H9 (cell line): ENCODE data around the gene HIPK4. TPM values are rescaled to one million over a fixed set of nuclear protein-coding genes. Genes with fewer than 3 reads are reported as not detected.
"Not testable (repeated sequence)": the region's sequence is repeated elsewhere in the genome, so short reads cannot be mapped to it uniquely, and the experiment has no call there.

Experiments
- DNase-seq: peaks from one replicate; pipeline ENCODE4 v3.0.0-alpha.2; 2017
- H2AFZ ChIP-seq: one replicate; pipeline ENCODE4 v1.6.1; 2013; ENCODE audit warnings: mild to moderate bottlenecking, low read length, control low read depth, moderate library complexity
- H2AK5ac ChIP-seq: 2 replicates; pipeline ENCODE4 v1.6.1; 2013; ENCODE audit warnings: low read length, control low read depth, mixed read lengths; ENCODE audit not compliant: insufficient read length
- H2BK120ac ChIP-seq: one replicate; pipeline ENCODE4 v1.6.1; 2013; ENCODE audit warnings: low read depth, mild to moderate bottlenecking, low read length, control low read depth, inconsistent platforms; ENCODE audit not compliant: poor library complexity, severe bottlenecking
- H2BK12ac ChIP-seq: 2 replicates; pipeline ENCODE4 v1.6.1; 2013; ENCODE audit warnings: low read length, control low read depth, mixed read lengths, low read depth; ENCODE audit not compliant: insufficient read length
- H2BK15ac ChIP-seq: 2 replicates; pipeline ENCODE4 v1.6.1; 2013; ENCODE audit warnings: low read depth, low read length, control low read depth
- H2BK20ac ChIP-seq: one replicate; pipeline ENCODE4 v1.6.1; 2013; ENCODE audit warnings: low read depth, mild to moderate bottlenecking, low read length, control low read depth, inconsistent platforms; ENCODE audit not compliant: poor library complexity, severe bottlenecking
- H2BK5ac ChIP-seq: 2 replicates; pipeline ENCODE4 v1.6.1; 2013; ENCODE audit warnings: low read length, control low read depth, mixed read lengths; ENCODE audit not compliant: insufficient read length
- H3K14ac ChIP-seq: 2 replicates; pipeline ENCODE4 v1.6.1; 2013; ENCODE audit warnings: low read length, control low read depth; ENCODE audit not compliant: insufficient read depth
- H3K18ac ChIP-seq: 2 replicates; pipeline ENCODE4 v1.6.1; 2013; ENCODE audit warnings: low read depth, mild to moderate bottlenecking, mixed read lengths, low read length, control low read depth; ENCODE audit not compliant: insufficient read length
- H3K23ac ChIP-seq: 2 replicates; pipeline ENCODE4 v1.6.1; 2013; ENCODE audit warnings: low read length, control low read depth, mixed read lengths, low read depth; ENCODE audit not compliant: insufficient read length
- H3K23me2 ChIP-seq: 2 replicates; pipeline ENCODE4 v1.6.1; 2013; ENCODE audit warnings: low read depth, mild to moderate bottlenecking, mixed read lengths, low read length, control low read depth; ENCODE audit not compliant: insufficient read length, poor library complexity, severe bottlenecking
- H3K27ac ChIP-seq: 2 replicates; pipeline ENCODE4 v1.5.1; 2013; ENCODE audit warnings: low read length, control low read depth, mixed read lengths, low read depth; ENCODE audit not compliant: insufficient read length
- H3K27me3 ChIP-seq: 2 replicates; pipeline ENCODE4 v1.6.1; 2013; ENCODE audit warnings: low read length, control low read depth, inconsistent platforms; ENCODE audit not compliant: insufficient read depth
- H3K4ac ChIP-seq: 2 replicates; pipeline ENCODE4 v1.6.1; 2013; ENCODE audit warnings: low read depth, mild to moderate bottlenecking, control low read depth, inconsistent platforms, low read length, moderate library complexity
- H3K4me1 ChIP-seq: 2 replicates; pipeline ENCODE4 v1.6.1; 2013; ENCODE audit warnings: low read length, control low read depth, inconsistent platforms; ENCODE audit not compliant: insufficient read depth
- H3K4me2 ChIP-seq: 2 replicates; pipeline ENCODE4 v1.6.1; 2013; ENCODE audit warnings: low read length, control low read depth, mixed read lengths; ENCODE audit not compliant: insufficient read length, insufficient read depth
- H3K56ac ChIP-seq: 2 replicates; pipeline ENCODE4 v1.6.1; 2013; ENCODE audit warnings: low read depth, mild to moderate bottlenecking, mixed read lengths, low read length, control low read depth; ENCODE audit not compliant: insufficient read length
- H3K79me1 ChIP-seq: 2 replicates; pipeline ENCODE4 v1.6.1; 2013; ENCODE audit warnings: low read depth, mild to moderate bottlenecking, moderate library complexity, low read length, control low read depth, inconsistent platforms; ENCODE audit not compliant: insufficient read depth, poor library complexity, severe bottlenecking
- H3K79me2 ChIP-seq: 2 replicates; pipeline ENCODE4 v1.6.1; 2013; ENCODE audit warnings: low read length, control low read depth, inconsistent platforms; ENCODE audit not compliant: insufficient read depth
- H3K9ac ChIP-seq: 2 replicates; pipeline ENCODE4 v1.6.1; 2013; ENCODE audit warnings: low read length, control low read depth, mixed read lengths; ENCODE audit not compliant: insufficient read length; ENCODE audit errors: extremely low read depth
- H3K9me3 ChIP-seq: one replicate; pipeline ENCODE4 v1.6.1; 2013; ENCODE audit warnings: low read depth, low read length, inconsistent platforms; ENCODE audit not compliant: control insufficient read depth
- H3T11ph ChIP-seq: one replicate; pipeline ENCODE4 v1.6.1; 2013; ENCODE audit warnings: mild to moderate bottlenecking, low read length, control low read depth, inconsistent platforms
- H4K20me1 ChIP-seq: one replicate; pipeline ENCODE4 v1.6.1; 2013; ENCODE audit not compliant: control insufficient read depth, insufficient read length, insufficient read depth
- H4K5ac ChIP-seq: 2 replicates; pipeline ENCODE4 v1.6.1; 2013; ENCODE audit warnings: low read depth, mild to moderate bottlenecking, mixed read lengths, low read length, control low read depth; ENCODE audit not compliant: insufficient read length
- H4K8ac ChIP-seq: replicated peaks from 2 replicates; pipeline ENCODE4 v1.6.1; 2013; ENCODE audit warnings: low read length, control low read depth, mixed read lengths, low read depth; ENCODE audit not compliant: insufficient read length
- H4K91ac ChIP-seq: 2 replicates; pipeline ENCODE4 v1.6.1; 2013; ENCODE audit warnings: low read depth, mild to moderate bottlenecking, moderate library complexity, mixed read lengths, low read length, control low read depth; ENCODE audit not compliant: insufficient read length
- H3K27ac Mint-ChIP-seq, 3 experiments: 2 replicates in 2 of 3; 3 replicates in 1 of 3; pipeline ENCODE4 v1.8.0; 2020 to 2021; ENCODE audit warnings: mixed read lengths in 3 of 3, mild to moderate bottlenecking in 1 of 3, moderate library complexity in 1 of 3
- H3K27me3 Mint-ChIP-seq: 2 replicates; pipeline ENCODE4 v1.8.0; 2021; ENCODE audit warnings: low read depth, mild to moderate bottlenecking, moderate library complexity, mixed read lengths
- H3K36me3 Mint-ChIP-seq, 3 experiments: 2 replicates in 2 of 3; 3 replicates in 1 of 3; pipeline ENCODE4 v1.8.0; 2020 to 2021; ENCODE audit warnings: low read depth in 3 of 3, mixed read lengths in 3 of 3; ENCODE audit not compliant: insufficient read depth in 1 of 3
- H3K4me1 Mint-ChIP-seq, 2 experiments: 2 replicates each; pipeline ENCODE4 v1.8.0; 2020; ENCODE audit warnings: mixed read lengths in 2 of 2
- H3K4me3 Mint-ChIP-seq, 2 experiments: 2 replicates in 1 of 2; 3 replicates in 1 of 2; pipeline ENCODE4 v1.8.0; 2020 to 2021; ENCODE audit warnings: mild to moderate bottlenecking in 2 of 2, mixed read lengths in 2 of 2, moderate library complexity in 1 of 2
- H3K9me3 Mint-ChIP-seq, 2 experiments: 2 replicates in 1 of 2; 3 replicates in 1 of 2; pipeline ENCODE4 v1.8.0; 2020; ENCODE audit warnings: mild to moderate bottlenecking in 2 of 2, mixed read lengths in 2 of 2, moderate library complexity in 1 of 2
- WGBS: extraction: QIAGEN DNeasy Blood & Tissue Kit; methylation state at CpG from one replicate; pipeline ENCODE4 v1.1.7; 2013; ENCODE audit warnings: missing lambda C conversion rate, low lambda C conversion rate, mixed read lengths; ENCODE audit not compliant: insufficient read length; ENCODE audit errors: extremely low coverage; 5-methylcytosine and 5-hydroxymethylcytosine counted together
- total RNA-seq: library from RNA; stranded (reverse); gene quantifications from 2 replicates; pipeline ENCODE4 v1.2.1, GENCODE V29; 2021
- TF ChIP-seq, protein P1 (sequence below): fragments of 200-600 bp; sonication (generic); conservative IDR thresholded peaks from 3 replicates; pipeline ENCODE4 v1.8.0; 2021; ENCODE audit warnings: antibody characterized with exemption, mild to moderate bottlenecking

Gene HIPK4
- total RNA-seq, 1 experiment from 2014 or later = 0.15 TPM

GRCh38 chr19:40410030-40410389 lies 20.0 kb upstream of the HIPK4 start:
- Histone ChIP-seq H4K8ac (no peak overlapping the region), H3K27me3 (no peaks in the 10 kb centered on the region), H4K5ac (no peak overlapping the region), H3K9ac (no peak overlapping the region), H3K79me2 (no peaks in the 10 kb centered on the region), H2AK5ac (no peak overlapping the region), H2AFZ (no peak overlapping the region), H3K27ac (no peak overlapping the region), H3K4me2 (no peak overlapping the region), H3K4me1 (peaks cover 3% of the 10 kb centered on the region; the same call in 1 of the 2 replicates), H2BK20ac (no peak overlapping the region), H3K23me2 (no peaks in the 10 kb centered on the region), H2BK120ac (no peak overlapping the region), H3K9me3 (no peaks in the 10 kb centered on the region), H2BK12ac (no peak overlapping the region), H3K14ac (no peak overlapping the region), H3K56ac (no peak overlapping the region), H4K20me1 (no peaks in the 10 kb centered on the region), H2BK15ac (no peak overlapping the region), H3K23ac (no peak overlapping the region), H3K79me1 (no peaks in the 10 kb centered on the region), H4K91ac (no peak overlapping the region), H3T11ph (no peak overlapping the region), H3K4ac (no peak overlapping the region), H3K18ac (no peak overlapping the region), H2BK5ac (no peak overlapping the region)
- DNase-seq = peak; percentile 67
- peaks cover 2% of the 10 kb centered on the region; the same call in 1 of the 2 replicates for H3K27me3 Mint-ChIP-seq
- H3K36me3 Mint-ChIP-seq = no peaks in the 10 kb centered on the region
- TF ChIP-seq, protein P1, sequence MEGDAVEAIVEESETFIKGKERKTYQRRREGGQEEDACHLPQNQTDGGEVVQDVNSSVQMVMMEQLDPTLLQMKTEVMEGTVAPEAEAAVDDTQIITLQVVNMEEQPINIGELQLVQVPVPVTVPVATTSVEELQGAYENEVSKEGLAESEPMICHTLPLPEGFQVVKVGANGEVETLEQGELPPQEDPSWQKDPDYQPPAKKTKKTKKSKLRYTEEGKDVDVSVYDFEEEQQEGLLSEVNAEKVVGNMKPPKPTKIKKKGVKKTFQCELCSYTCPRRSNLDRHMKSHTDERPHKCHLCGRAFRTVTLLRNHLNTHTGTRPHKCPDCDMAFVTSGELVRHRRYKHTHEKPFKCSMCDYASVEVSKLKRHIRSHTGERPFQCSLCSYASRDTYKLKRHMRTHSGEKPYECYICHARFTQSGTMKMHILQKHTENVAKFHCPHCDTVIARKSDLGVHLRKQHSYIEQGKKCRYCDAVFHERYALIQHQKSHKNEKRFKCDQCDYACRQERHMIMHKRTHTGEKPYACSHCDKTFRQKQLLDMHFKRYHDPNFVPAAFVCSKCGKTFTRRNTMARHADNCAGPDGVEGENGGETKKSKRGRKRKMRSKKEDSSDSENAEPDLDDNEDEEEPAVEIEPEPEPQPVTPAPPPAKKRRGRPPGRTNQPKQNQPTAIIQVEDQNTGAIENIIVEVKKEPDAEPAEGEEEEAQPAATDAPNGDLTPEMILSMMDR = no peak
- H3K4me1 Mint-ChIP-seq = peaks cover 20 to 45% of the 10 kb centered on the region in 2 experiments
- no CpG with 5 or more reads among the region's 9 CpGs for whole genome bisulfite sequencing
- no peak overlapping the region for H3K4me3 Mint-ChIP-seq
- H3K9me3 Mint-ChIP-seq = no peaks in the 10 kb centered on the region
- H3K27ac Mint-ChIP-seq = peak overlapping the region in 2 of 3 experiments; percentile 44 to 79; a peak in 3 of 7 replicates

- not testable (repeated sequence) for H3K4me2 ChIP-seq, H3K27ac ChIP-seq, H2BK20ac ChIP-seq, H3K9me3 ChIP-seq, H3K27me3 ChIP-seq, H4K8ac ChIP-seq, H2BK120ac ChIP-seq, H2BK15ac ChIP-seq, DNase-seq, H3K4me1 ChIP-seq, H3K79me2 ChIP-seq, H3K23ac ChIP-seq, H3K9ac ChIP-seq, H4K91ac ChIP-seq, H3K18ac ChIP-seq, H4K20me1 ChIP-seq, H3K4me3 Mint-ChIP-seq, H3K27me3 Mint-ChIP-seq, H3K4ac ChIP-seq, H2BK12ac ChIP-seq, H3T11ph ChIP-seq, H2BK5ac ChIP-seq, H3K14ac ChIP-seq, H3K27ac Mint-ChIP-seq, H3K56ac ChIP-seq, H2AK5ac ChIP-seq, H3K79me1 ChIP-seq, H3K9me3 Mint-ChIP-seq, H4K5ac ChIP-seq, H2AFZ ChIP-seq, H3K36me3 Mint-ChIP-seq, H3K23me2 ChIP-seq
- WGBS = no CpG with 5 or more reads among the region's 8 CpGs
- peaks cover 22 to 42% of the 10 kb centered on the region in 2 experiments for H3K4me1 Mint-ChIP-seq
These were observed 18.6 kb upstream of the HIPK4 start for GRCh38 chr19:40408598-40408925.
